Measurements from ENCODE around the gene GRAMD1B.

GRAMD1B gene

GRCh38 chr11:123578778-123579481 lies 148.9 kb downstream of the GRAMD1B start:
- Mint-ChIP-seq H3K4me1 (peaks cover 18% of the 10 kb centered on the region), H3K27ac (no peak overlapping the region), H3K9me3 (no peaks in the 10 kb centered on the region), H3K4me3 (no peak overlapping the region), H3K36me3 (no peaks in the 10 kb centered on the region), H3K27me3 (no peaks in the 10 kb centered on the region)
- CTCF ChIA-PET: interaction anchor here (0.9 to 3.0 kb wide), 4 partner anchors 11 to 18 kb away, joined by 3 to 27 read pairs (median 10); no protein-coding TSS in a partner anchor
- no peak for DNase-seq

GRCh38 chr11:123579482-123579812 lies 149.4 kb downstream of the GRAMD1B start:
- H3K4me1 Mint-ChIP-seq: peaks cover 18% of the 10 kb centered on the region
- H3K36me3 Mint-ChIP-seq: no peaks in the 10 kb centered on the region
- no peaks in the 10 kb centered on the region for H3K27me3 Mint-ChIP-seq
- DNase-seq: no peak
- H3K4me3 Mint-ChIP-seq: no peak overlapping the region
- H3K9me3 Mint-ChIP-seq: no peaks in the 10 kb centered on the region
- CTCF ChIA-PET: interaction anchor here (0.7 to 3.0 kb wide), 8 partner anchors 11 to 332 kb away, joined by 3 to 27 read pairs (median 6); no protein-coding TSS in a partner anchor
- no peak overlapping the region for H3K27ac Mint-ChIP-seq

- H3K4me1 Mint-ChIP-seq: peaks cover 18% of the 10 kb centered on the region
- no peaks in the 10 kb centered on the region for H3K27me3 Mint-ChIP-seq
- no peaks in the 10 kb centered on the region for H3K9me3 Mint-ChIP-seq
- CTCF ChIA-PET: interaction anchor here (0.7 to 3.0 kb wide), 24 partner anchors 9 to 550 kb away, joined by 3 to 27 read pairs (median 4); no protein-coding TSS in a partner anchor
- no peaks in the 10 kb centered on the region for H3K36me3 Mint-ChIP-seq
- H3K27ac Mint-ChIP-seq: no peak overlapping the region
- no peak for DNase-seq
- H3K4me3 Mint-ChIP-seq: no peak overlapping the region
Measured at GRCh38 chr11:123580137-123580536, 150.1 kb downstream of the GRAMD1B start.

GRCh38 chr11:123580557-123581275 lies 150.6 kb downstream of the GRAMD1B start:
- no peaks in the 10 kb centered on the region for H3K36me3 Mint-ChIP-seq
- no peak overlapping the region for H3K4me3 Mint-ChIP-seq
- peak; percentile 80 for DNase-seq
- H3K27me3 Mint-ChIP-seq: no peaks in the 10 kb centered on the region
- CTCF ChIA-PET: interaction anchor here (0.6 to 3.0 kb wide), 23 partner anchors 9 to 1196 kb away, joined by 3 to 27 read pairs (median 4); no protein-coding TSS in a partner anchor
- peaks cover 18% of the 10 kb centered on the region for H3K4me1 Mint-ChIP-seq
- no peaks in the 10 kb centered on the region for H3K9me3 Mint-ChIP-seq
- peak overlapping the region; percentile 24 for H3K27ac Mint-ChIP-seq

- CTCF ChIA-PET: interaction anchor here (1.5 to 3.0 kb wide), 4 partner anchors 14 to 126 kb away, joined by 4 to 27 read pairs (median 11); no protein-coding TSS in a partner anchor
- Mint-ChIP-seq H3K4me1 (peaks cover 11% of the 10 kb centered on the region), H3K9me3 (no peaks in the 10 kb centered on the region), H3K27me3 (no peaks in the 10 kb centered on the region), H3K27ac (no peak overlapping the region), H3K36me3 (no peaks in the 10 kb centered on the region), H3K4me3 (no peak overlapping the region)
- DNase-seq: no peak
Measured at GRCh38 chr11:123581651-123582399, 151.8 kb downstream of the GRAMD1B start.

- DNase-seq: no peak
- H3K27me3 Mint-ChIP-seq: no peaks in the 10 kb centered on the region
- H3K9me3 Mint-ChIP-seq: no peaks in the 10 kb centered on the region
- peaks cover 8% of the 10 kb centered on the region for H3K4me1 Mint-ChIP-seq
- H3K27ac Mint-ChIP-seq: no peak overlapping the region
- no peak overlapping the region for H3K4me3 Mint-ChIP-seq
- CTCF ChIA-PET: no interaction called here
- H3K36me3 Mint-ChIP-seq: no peaks in the 10 kb centered on the region
Measured at GRCh38 chr11:123582992-123583504, 153.0 kb downstream of the GRAMD1B start.

- Mint-ChIP-seq H3K4me3 (no peak overlapping the region), H3K27ac (no peak overlapping the region), H3K27me3 (no peaks in the 10 kb centered on the region), H3K36me3 (no peaks in the 10 kb centered on the region), H3K4me1 (peaks cover 8% of the 10 kb centered on the region), H3K9me3 (no peaks in the 10 kb centered on the region)
- no peak for DNase-seq
- CTCF ChIA-PET: no interaction called here
Measured at GRCh38 chr11:123584186-123584585, 154.1 kb downstream of the GRAMD1B start.

GRCh38 chr11:123584737-123585136 lies 154.7 kb downstream of the GRAMD1B start:
- Mint-ChIP-seq H3K4me1 (peaks cover 8% of the 10 kb centered on the region), H3K36me3 (no peaks in the 10 kb centered on the region), H3K27ac (no peak overlapping the region), H3K9me3 (no peaks in the 10 kb centered on the region), H3K27me3 (no peaks in the 10 kb centered on the region), H3K4me3 (no peak overlapping the region)
- CTCF ChIA-PET: interaction anchor here (0.6 kb wide), 1 partner anchor 8 kb away, joined by 3 read pairs; no protein-coding TSS in a partner anchor
- no peak for DNase-seq

- no peak overlapping the region for H3K27ac Mint-ChIP-seq
- H3K9me3 Mint-ChIP-seq: no peaks in the 10 kb centered on the region
- no peaks in the 10 kb centered on the region for H3K27me3 Mint-ChIP-seq
- no peak for DNase-seq
- no peaks in the 10 kb centered on the region for H3K36me3 Mint-ChIP-seq
- CTCF ChIA-PET: interaction anchor here (0.6 kb wide), 1 partner anchor 8 kb away, joined by 3 read pairs; no protein-coding TSS in a partner anchor
- H3K4me1 Mint-ChIP-seq: peaks cover 8% of the 10 kb centered on the region
- no peak overlapping the region for H3K4me3 Mint-ChIP-seq
Measured at GRCh38 chr11:123585206-123585605, 155.1 kb downstream of the GRAMD1B start.

GRCh38 chr11:123585706-123586105 lies 155.6 kb downstream of the GRAMD1B start:
- no peak overlapping the region for H3K27ac Mint-ChIP-seq
- CTCF ChIA-PET: interaction anchor here (0.9 kb wide), 1 partner anchor 9 kb away, joined by 5 read pairs; no protein-coding TSS in a partner anchor
- no peaks in the 10 kb centered on the region for H3K36me3 Mint-ChIP-seq
- DNase-seq: no peak
- no peak overlapping the region for H3K4me3 Mint-ChIP-seq
- peaks cover 4% of the 10 kb centered on the region for H3K4me1 Mint-ChIP-seq
- no peaks in the 10 kb centered on the region for H3K9me3 Mint-ChIP-seq
- H3K27me3 Mint-ChIP-seq: no peaks in the 10 kb centered on the region

- no peak overlapping the region for H3K27ac Mint-ChIP-seq
- no peaks in the 10 kb centered on the region for H3K27me3 Mint-ChIP-seq
- H3K9me3 Mint-ChIP-seq: no peaks in the 10 kb centered on the region
Measured at GRCh38 chr11:123586568-123586967, 156.5 kb downstream of the GRAMD1B start.

GRCh38 chr11:123587044-123587443 lies 157.0 kb downstream of the GRAMD1B start:
- Mint-ChIP-seq H3K4me1 (no peaks in the 10 kb centered on the region), H3K27ac (no peak overlapping the region), H3K36me3 (no peaks in the 10 kb centered on the region), H3K9me3 (no peaks in the 10 kb centered on the region), H3K27me3 (no peaks in the 10 kb centered on the region), H3K4me3 (no peak overlapping the region)
- CTCF ChIA-PET: no interaction called here
- DNase-seq: no peak

More at GRCh38 chr11:123586568-123586967, 156.5 kb downstream of the GRAMD1B start:
- Mint-ChIP-seq H3K36me3 (no peaks in the 10 kb centered on the region), H3K4me1 (no peaks in the 10 kb centered on the region), H3K4me3 (no peak overlapping the region)
- no peak for DNase-seq
- CTCF ChIA-PET: interaction anchor here (0.9 kb wide), 1 partner anchor 9 kb away, joined by 5 read pairs; no protein-coding TSS in a partner anchor

GRCh38 chr11:123587559-123587958 lies 157.5 kb downstream of the GRAMD1B start:
- H3K36me3 Mint-ChIP-seq: no peaks in the 10 kb centered on the region
- no peaks in the 10 kb centered on the region for H3K27me3 Mint-ChIP-seq
- H3K9me3 Mint-ChIP-seq: no peaks in the 10 kb centered on the region
- no peak overlapping the region for H3K27ac Mint-ChIP-seq
- no peaks in the 10 kb centered on the region for H3K4me1 Mint-ChIP-seq
- CTCF ChIA-PET: interaction anchor here (1.4 kb wide), 1 partner anchor 11 kb away, joined by 5 read pairs; no protein-coding TSS in a partner anchor
- no peak for DNase-seq
- no peak overlapping the region for H3K4me3 Mint-ChIP-seq

All from activated naive CD4-positive, alpha-beta T cell treated with anti-CD3 and anti-CD28 coated beads, Interleukin-2, amount 10 ng/mL, durations not matched to agents 7 days and 5 days (primary cell).